Measurements from ENCODE around the gene CCDC170.

CCDC170 gene

GRCh38 chr6:151617539-151617938 is 123.7 kb downstream of the CCDC170 start:
- no peaks in the 10 kb centered on the region for H3K4me1 ChIP-seq (ENCODE audit: control insufficient read depth, insufficient read depth, low read length, poor library complexity, severe bottlenecking)
- H3K27ac ChIP-seq (ENCODE audit: low read depth, low read length, severe bottlenecking): no peak overlapping the region
- H3K4me3 ChIP-seq (ENCODE audit: extremely low read depth, insufficient read depth, low read length, poor library complexity, severe bottlenecking): no peak overlapping the region
- no CpG with 5 or more reads among the region's 2 CpGs for WGBS, 2 experiments (ENCODE audit: insufficient coverage in 2 of 2)
- H3K9me3 ChIP-seq (ENCODE audit: control insufficient read depth, low read length): no peaks in the 10 kb centered on the region
- H3K36me3 ChIP-seq (ENCODE audit: control insufficient read depth, insufficient read depth, low read length): no peaks in the 10 kb centered on the region

- WGBS, 2 experiments (ENCODE audit: insufficient coverage in 2 of 2): 83 to 100% methylated on average over 1 of the region's 4 CpGs
- no peak overlapping the region for H3K27ac ChIP-seq (ENCODE audit: low read depth, low read length, severe bottlenecking)
- H3K36me3 ChIP-seq (ENCODE audit: control insufficient read depth, insufficient read depth, low read length): no peaks in the 10 kb centered on the region
- H3K4me3 ChIP-seq (ENCODE audit: extremely low read depth, insufficient read depth, low read length, poor library complexity, severe bottlenecking): no peak overlapping the region
- H3K9me3 ChIP-seq (ENCODE audit: control insufficient read depth, low read length): no peaks in the 10 kb centered on the region
- no peaks in the 10 kb centered on the region for H3K4me1 ChIP-seq (ENCODE audit: control insufficient read depth, insufficient read depth, low read length, poor library complexity, severe bottlenecking)
Observed at GRCh38 chr6:151618717-151619116, 124.9 kb downstream of the CCDC170 start.

- Histone ChIP-seq H3K9me3 (ENCODE audit: control insufficient read depth, low read length) (no peaks in the 10 kb centered on the region), H3K27ac (ENCODE audit: low read depth, low read length, severe bottlenecking) (no peak overlapping the region), H3K36me3 (ENCODE audit: control insufficient read depth, insufficient read depth, low read length) (no peaks in the 10 kb centered on the region), H3K4me1 (ENCODE audit: control insufficient read depth, insufficient read depth, low read length, poor library complexity, severe bottlenecking) (no peaks in the 10 kb centered on the region), H3K4me3 (ENCODE audit: extremely low read depth, insufficient read depth, low read length, poor library complexity, severe bottlenecking) (no peak overlapping the region)
- 95 to 100% methylated on average over 1 to 3 of the region's 4 CpGs for WGBS, 2 experiments (ENCODE audit: insufficient coverage in 2 of 2)
Observed at GRCh38 chr6:151620179-151620578, 126.4 kb downstream of the CCDC170 start.

- Histone ChIP-seq H3K4me1 (ENCODE audit: control insufficient read depth, insufficient read depth, low read length, poor library complexity, severe bottlenecking) (no peaks in the 10 kb centered on the region), H3K27ac (ENCODE audit: low read depth, low read length, severe bottlenecking) (no peak overlapping the region), H3K9me3 (ENCODE audit: control insufficient read depth, low read length) (no peaks in the 10 kb centered on the region), H3K4me3 (ENCODE audit: extremely low read depth, insufficient read depth, low read length, poor library complexity, severe bottlenecking) (no peak overlapping the region), H3K36me3 (ENCODE audit: control insufficient read depth, insufficient read depth, low read length) (no peaks in the 10 kb centered on the region)
- WGBS, 2 experiments (ENCODE audit: insufficient coverage in 2 of 2): no CpG with 5 or more reads among the region's 2 CpGs
Observed at GRCh38 chr6:151624071-151624470, 130.3 kb downstream of the CCDC170 start.

- WGBS, 2 experiments (ENCODE audit: insufficient coverage in 2 of 2): 85 to 96% methylated on average over 3 to 4 of the region's 5 CpGs
- Histone ChIP-seq H3K27ac (ENCODE audit: low read depth, low read length, severe bottlenecking) (no peak overlapping the region), H3K36me3 (ENCODE audit: control insufficient read depth, insufficient read depth, low read length) (no peaks in the 10 kb centered on the region), H3K9me3 (ENCODE audit: control insufficient read depth, low read length) (no peaks in the 10 kb centered on the region), H3K4me3 (ENCODE audit: extremely low read depth, insufficient read depth, low read length, poor library complexity, severe bottlenecking) (no peak overlapping the region), H3K4me1 (ENCODE audit: control insufficient read depth, insufficient read depth, low read length, poor library complexity, severe bottlenecking) (no peaks in the 10 kb centered on the region)
Observed at GRCh38 chr6:151624481-151624880, 130.7 kb downstream of the CCDC170 start.

- Histone ChIP-seq H3K9me3 (ENCODE audit: control insufficient read depth, low read length) (no peaks in the 10 kb centered on the region), H3K27ac (ENCODE audit: low read depth, low read length, severe bottlenecking) (no peak overlapping the region), H3K4me1 (ENCODE audit: control insufficient read depth, insufficient read depth, low read length, poor library complexity, severe bottlenecking) (no peaks in the 10 kb centered on the region), H3K36me3 (ENCODE audit: control insufficient read depth, insufficient read depth, low read length) (no peaks in the 10 kb centered on the region), H3K4me3 (ENCODE audit: extremely low read depth, insufficient read depth, low read length, poor library complexity, severe bottlenecking) (no peak overlapping the region)
- 88 to 92% methylated on average over 4 to 5 of the region's 7 CpGs for WGBS, 2 experiments (ENCODE audit: insufficient coverage in 2 of 2)
Observed at GRCh38 chr6:151624900-151625536, 131.2 kb downstream of the CCDC170 start.

GRCh38 chr6:151627689-151628444 is 134.1 kb downstream of the CCDC170 start:
- WGBS, 2 experiments (ENCODE audit: insufficient coverage in 2 of 2): 60 to 100% methylated on average over 1 of the region's 3 CpGs

GRCh38 chr6:151629791-151630190 is 136.0 kb downstream of the CCDC170 start:
- Histone ChIP-seq H3K9me3 (ENCODE audit: control insufficient read depth, low read length) (no peaks in the 10 kb centered on the region), H3K4me3 (ENCODE audit: extremely low read depth, insufficient read depth, low read length, poor library complexity, severe bottlenecking) (no peak overlapping the region), H3K27ac (ENCODE audit: low read depth, low read length, severe bottlenecking) (no peak overlapping the region), H3K4me1 (ENCODE audit: control insufficient read depth, insufficient read depth, low read length, poor library complexity, severe bottlenecking) (no peaks in the 10 kb centered on the region), H3K36me3 (ENCODE audit: control insufficient read depth, insufficient read depth, low read length) (no peaks in the 10 kb centered on the region)
- WGBS, 2 experiments (ENCODE audit: insufficient coverage in 2 of 2): 69 to 76% methylated on average over 3 to 4 of the region's 4 CpGs

More at GRCh38 chr6:151627689-151628444, 134.1 kb downstream of the CCDC170 start:
- no peak overlapping the region for H3K4me3 ChIP-seq (ENCODE audit: extremely low read depth, insufficient read depth, low read length, poor library complexity, severe bottlenecking)
- H3K36me3 ChIP-seq (ENCODE audit: control insufficient read depth, insufficient read depth, low read length): no peaks in the 10 kb centered on the region
- no peaks in the 10 kb centered on the region for H3K9me3 ChIP-seq (ENCODE audit: control insufficient read depth, low read length)
- H3K4me1 ChIP-seq (ENCODE audit: control insufficient read depth, insufficient read depth, low read length, poor library complexity, severe bottlenecking): no peaks in the 10 kb centered on the region
- H3K27ac ChIP-seq (ENCODE audit: low read depth, low read length, severe bottlenecking): no peak overlapping the region

GRCh38 chr6:151630387-151630786 is 136.6 kb downstream of the CCDC170 start:
- no peaks in the 10 kb centered on the region for H3K36me3 ChIP-seq (ENCODE audit: control insufficient read depth, insufficient read depth, low read length)
- H3K9me3 ChIP-seq (ENCODE audit: control insufficient read depth, low read length): no peaks in the 10 kb centered on the region
- H3K4me1 ChIP-seq (ENCODE audit: control insufficient read depth, insufficient read depth, low read length, poor library complexity, severe bottlenecking): no peaks in the 10 kb centered on the region
- no peak overlapping the region for H3K4me3 ChIP-seq (ENCODE audit: extremely low read depth, insufficient read depth, low read length, poor library complexity, severe bottlenecking)
- H3K27ac ChIP-seq (ENCODE audit: low read depth, low read length, severe bottlenecking): no peak overlapping the region

- no peaks in the 10 kb centered on the region for H3K36me3 ChIP-seq (ENCODE audit: control insufficient read depth, insufficient read depth, low read length)
- H3K4me1 ChIP-seq (ENCODE audit: control insufficient read depth, insufficient read depth, low read length, poor library complexity, severe bottlenecking): no peaks in the 10 kb centered on the region
- H3K27ac ChIP-seq (ENCODE audit: low read depth, low read length, severe bottlenecking): no peak overlapping the region
- 92 to 100% methylated on average over 2 of the region's 5 CpGs for WGBS, 2 experiments (ENCODE audit: insufficient coverage in 2 of 2)
- no peak overlapping the region for H3K4me3 ChIP-seq (ENCODE audit: extremely low read depth, insufficient read depth, low read length, poor library complexity, severe bottlenecking)
- H3K9me3 ChIP-seq (ENCODE audit: control insufficient read depth, low read length): no peaks in the 10 kb centered on the region
Observed at GRCh38 chr6:151630991-151631655, 137.3 kb downstream of the CCDC170 start.

Data from mesodermal cell (in vitro differentiated cells).